ENCODE data around the gene KCNMB4.
A peak's percentile ranks its signal among the peaks of the same experiment; 100 is the strongest.

The KCNMB4 gene
- long read RNA-seq = 0 reads

DNA sequence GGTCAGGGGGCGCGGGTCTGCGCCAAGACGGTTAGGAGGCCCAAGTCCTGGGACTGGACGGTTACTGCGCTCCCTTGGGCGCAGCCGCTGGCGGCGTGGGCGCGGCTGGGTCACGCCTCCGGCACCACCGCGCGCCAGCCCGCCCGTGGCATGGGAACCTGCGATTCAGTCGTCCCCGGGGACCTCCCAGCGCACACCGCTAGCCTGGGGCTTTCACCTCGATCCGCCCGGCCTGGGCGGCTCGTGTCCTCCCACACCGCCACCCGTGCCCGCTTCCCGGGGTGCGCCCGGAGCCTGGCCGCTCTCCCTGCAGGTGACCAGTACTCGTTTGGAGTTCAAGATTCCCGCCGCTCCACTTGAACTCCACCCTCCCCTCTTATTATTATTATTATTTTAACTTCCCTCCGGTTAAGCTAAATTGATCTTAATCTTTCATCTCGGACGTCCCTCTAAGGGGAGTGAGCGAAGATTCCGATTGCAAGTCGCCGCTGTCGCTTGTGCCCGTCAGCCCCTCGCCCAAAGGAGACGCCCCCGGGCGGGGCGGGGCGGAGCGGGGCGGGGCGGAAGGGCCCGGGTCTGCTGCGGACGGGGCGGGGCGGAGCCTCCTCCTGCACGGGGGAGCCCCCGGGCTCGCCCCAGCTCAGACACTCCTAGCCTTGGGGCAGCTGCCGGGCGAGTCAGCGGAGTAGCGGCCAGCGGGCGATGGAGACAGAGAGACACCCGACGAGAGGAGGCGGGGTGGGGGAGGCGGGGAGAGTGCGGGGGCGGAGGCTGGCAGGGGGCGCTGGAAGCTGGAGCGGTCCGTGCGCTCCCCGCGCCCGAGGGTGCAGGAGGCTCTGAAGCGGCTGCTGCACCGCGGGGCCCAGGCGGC lies at the start of gene KCNMB4:
TSS of gene KCNMB4 (plus strand) at position 643 of the 871 bp plus-strand sequence. CDS start 445 bp downstream, outside the sequence.
- peak in 1 of 2 experiments; percentile 14 for DNase-seq (ENCODE audit: low read depth in 1 of 2, low spot score in 1 of 2)
- no peak within 1 kb of the TSS for H3K27ac ChIP-seq (replicated peaks)
- H3K27me3 ChIP-seq (ENCODE audit: insufficient read depth, poor library complexity, severe bottlenecking) = peaks cover 41% of the 10 kb centered on the region
- H3K4me3 ChIP-seq (replicated peaks; ENCODE audit: insufficient read depth, low read length) = peak within 1 kb of the TSS; percentile 65
- TF ChIP-seq SPI1 (IDR thresholded peaks at IDR 0.05; ENCODE audit: borderline replicate concordance, low read depth) = no peak
- TF ChIP-seq, protein P1, sequence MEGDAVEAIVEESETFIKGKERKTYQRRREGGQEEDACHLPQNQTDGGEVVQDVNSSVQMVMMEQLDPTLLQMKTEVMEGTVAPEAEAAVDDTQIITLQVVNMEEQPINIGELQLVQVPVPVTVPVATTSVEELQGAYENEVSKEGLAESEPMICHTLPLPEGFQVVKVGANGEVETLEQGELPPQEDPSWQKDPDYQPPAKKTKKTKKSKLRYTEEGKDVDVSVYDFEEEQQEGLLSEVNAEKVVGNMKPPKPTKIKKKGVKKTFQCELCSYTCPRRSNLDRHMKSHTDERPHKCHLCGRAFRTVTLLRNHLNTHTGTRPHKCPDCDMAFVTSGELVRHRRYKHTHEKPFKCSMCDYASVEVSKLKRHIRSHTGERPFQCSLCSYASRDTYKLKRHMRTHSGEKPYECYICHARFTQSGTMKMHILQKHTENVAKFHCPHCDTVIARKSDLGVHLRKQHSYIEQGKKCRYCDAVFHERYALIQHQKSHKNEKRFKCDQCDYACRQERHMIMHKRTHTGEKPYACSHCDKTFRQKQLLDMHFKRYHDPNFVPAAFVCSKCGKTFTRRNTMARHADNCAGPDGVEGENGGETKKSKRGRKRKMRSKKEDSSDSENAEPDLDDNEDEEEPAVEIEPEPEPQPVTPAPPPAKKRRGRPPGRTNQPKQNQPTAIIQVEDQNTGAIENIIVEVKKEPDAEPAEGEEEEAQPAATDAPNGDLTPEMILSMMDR (IDR thresholded peaks at IDR 0.05; ENCODE audit: insufficient read depth, low read length) = no peak
- no peak for TF ChIP-seq GABPA (IDR thresholded peaks at IDR 0.05; ENCODE audit: low read depth)
- TF ChIP-seq, protein P2, sequence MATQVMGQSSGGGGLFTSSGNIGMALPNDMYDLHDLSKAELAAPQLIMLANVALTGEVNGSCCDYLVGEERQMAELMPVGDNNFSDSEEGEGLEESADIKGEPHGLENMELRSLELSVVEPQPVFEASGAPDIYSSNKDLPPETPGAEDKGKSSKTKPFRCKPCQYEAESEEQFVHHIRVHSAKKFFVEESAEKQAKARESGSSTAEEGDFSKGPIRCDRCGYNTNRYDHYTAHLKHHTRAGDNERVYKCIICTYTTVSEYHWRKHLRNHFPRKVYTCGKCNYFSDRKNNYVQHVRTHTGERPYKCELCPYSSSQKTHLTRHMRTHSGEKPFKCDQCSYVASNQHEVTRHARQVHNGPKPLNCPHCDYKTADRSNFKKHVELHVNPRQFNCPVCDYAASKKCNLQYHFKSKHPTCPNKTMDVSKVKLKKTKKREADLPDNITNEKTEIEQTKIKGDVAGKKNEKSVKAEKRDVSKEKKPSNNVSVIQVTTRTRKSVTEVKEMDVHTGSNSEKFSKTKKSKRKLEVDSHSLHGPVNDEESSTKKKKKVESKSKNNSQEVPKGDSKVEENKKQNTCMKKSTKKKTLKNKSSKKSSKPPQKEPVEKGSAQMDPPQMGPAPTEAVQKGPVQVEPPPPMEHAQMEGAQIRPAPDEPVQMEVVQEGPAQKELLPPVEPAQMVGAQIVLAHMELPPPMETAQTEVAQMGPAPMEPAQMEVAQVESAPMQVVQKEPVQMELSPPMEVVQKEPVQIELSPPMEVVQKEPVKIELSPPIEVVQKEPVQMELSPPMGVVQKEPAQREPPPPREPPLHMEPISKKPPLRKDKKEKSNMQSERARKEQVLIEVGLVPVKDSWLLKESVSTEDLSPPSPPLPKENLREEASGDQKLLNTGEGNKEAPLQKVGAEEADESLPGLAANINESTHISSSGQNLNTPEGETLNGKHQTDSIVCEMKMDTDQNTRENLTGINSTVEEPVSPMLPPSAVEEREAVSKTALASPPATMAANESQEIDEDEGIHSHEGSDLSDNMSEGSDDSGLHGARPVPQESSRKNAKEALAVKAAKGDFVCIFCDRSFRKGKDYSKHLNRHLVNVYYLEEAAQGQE (IDR thresholded peaks at IDR 0.05; ENCODE audit: insufficient replicate concordance, low read depth) = no peak
- no peak for TF ChIP-seq POLR2AphosphoS5 (IDR thresholded peaks at IDR 0.05; ENCODE audit: low read depth)

DNA sequence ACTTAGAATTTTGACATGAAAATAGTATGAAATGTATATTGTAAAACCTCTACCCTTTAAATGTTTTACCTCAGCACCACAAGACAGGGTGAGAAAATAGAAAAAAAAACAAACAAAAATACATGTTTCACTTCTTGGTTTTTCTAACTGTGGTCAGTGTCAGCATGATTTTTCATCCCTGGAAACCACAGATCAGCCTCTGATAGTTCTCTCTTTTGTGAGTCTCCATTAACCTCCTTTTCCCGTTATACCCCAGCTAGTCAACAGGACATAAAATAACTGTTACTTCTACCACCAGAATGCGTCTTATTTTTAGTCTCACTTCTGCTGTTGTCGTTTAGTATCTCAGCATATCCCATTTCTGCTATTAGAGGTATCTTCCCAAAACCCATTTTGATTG lies 48.3 kb upstream of the KCNMB4 start:
- TF ChIP-seq SPI1 (IDR thresholded peaks at IDR 0.05; ENCODE audit: borderline replicate concordance, low read depth) (no peak; the same call in 1 of the 2 replicates), GABPA (IDR thresholded peaks at IDR 0.05; ENCODE audit: low read depth) (no peak), POLR2AphosphoS5 (IDR thresholded peaks at IDR 0.05; ENCODE audit: low read depth) (no peak)
- TF ChIP-seq, protein P2 (IDR thresholded peaks at IDR 0.05; ENCODE audit: insufficient replicate concordance, low read depth) = no peak
- TF ChIP-seq, protein P1 (IDR thresholded peaks at IDR 0.05; ENCODE audit: insufficient read depth, low read length) = no peak
- Histone ChIP-seq H3K4me3 (replicated peaks; ENCODE audit: insufficient read depth, low read length) (no peak overlapping the region), H3K27ac (replicated peaks) (no peak overlapping the region), H3K27me3 (ENCODE audit: insufficient read depth, poor library complexity, severe bottlenecking) (no peaks in the 10 kb centered on the region)
- peak; percentile 6 to 13 for DNase-seq (ENCODE audit: low read depth in 1 of 2, low spot score in 1 of 2)

GRCh38 chr12:70319605-70320004 lies 46.5 kb upstream of the KCNMB4 start:
- no peak overlapping the region for H3K4me3 ChIP-seq (replicated peaks; ENCODE audit: insufficient read depth, low read length)
- H3K27me3 ChIP-seq (ENCODE audit: insufficient read depth, poor library complexity, severe bottlenecking) = no peaks in the 10 kb centered on the region
- TF ChIP-seq POLR2AphosphoS5 (IDR thresholded peaks at IDR 0.05; ENCODE audit: low read depth) (no peak), GABPA (IDR thresholded peaks at IDR 0.05; ENCODE audit: low read depth) (no peak), SPI1 (IDR thresholded peaks at IDR 0.05; ENCODE audit: borderline replicate concordance, low read depth) (no peak)
- TF ChIP-seq, protein P2 (IDR thresholded peaks at IDR 0.05; ENCODE audit: insufficient replicate concordance, low read depth) = no peak
- TF ChIP-seq, protein P1 (IDR thresholded peaks at IDR 0.05; ENCODE audit: insufficient read depth, low read length) = no peak
- no peak overlapping the region for H3K27ac ChIP-seq (replicated peaks)
- peak in 1 of 2 experiments; percentile 6 for DNase-seq (ENCODE audit: low read depth in 1 of 2, low spot score in 1 of 2)

Measured in HL-60 (cell line).